GM21447 (cell line): ENCODE data around the gene PRAC1.

ENCODE experiments used
- ATAC-seq: cut with Tn5 transposase; IDR thresholded peaks from one replicate; pipeline ENCODE4 v1.9.1; 2021; ENCODE audit not compliant: unreplicated experiment

PRAC1 gene

GRCh38 chr17:48722201-48722907 lies at the start of gene PRAC1:
Gene PRAC1, minus strand, starts transcription at chr17:48722518. Its CDS starts 126 bp downstream, at chr17:48722392.
- ATAC-seq = no peak

- ATAC-seq = no peak
These were observed 48.6 kb upstream of the PRAC1 start for GRCh38 chr17:48770954-48771353.

- no peak for ATAC-seq
These were observed 46.8 kb upstream of the PRAC1 start for GRCh38 chr17:48769009-48769675.

GRCh38 chr17:48767263-48767774 lies 45.0 kb upstream of the PRAC1 start:
- no peak for ATAC-seq

- ATAC-seq = no peak
These were observed 38.8 kb upstream of the PRAC1 start for GRCh38 chr17:48761114-48761513.

- ATAC-seq = no peak
These were observed 38.1 kb upstream of the PRAC1 start for GRCh38 chr17:48760411-48760810.

GRCh38 chr17:48759288-48759687 lies 37.0 kb upstream of the PRAC1 start:
- no peak for ATAC-seq

GRCh38 chr17:48757524-48757961 lies 35.2 kb upstream of the PRAC1 start:
- no peak for ATAC-seq

- ATAC-seq = no peak
These were observed 34.5 kb upstream of the PRAC1 start for GRCh38 chr17:48756830-48757251.

- no peak for ATAC-seq
These were observed 33.0 kb upstream of the PRAC1 start for GRCh38 chr17:48755356-48755755.

- ATAC-seq = no peak
These were observed 32.4 kb upstream of the PRAC1 start for GRCh38 chr17:48754500-48755261.

- no peak for ATAC-seq
These were observed 31.6 kb upstream of the PRAC1 start for GRCh38 chr17:48753794-48754499.

- no peak for ATAC-seq
These were observed 30.3 kb upstream of the PRAC1 start for GRCh38 chr17:48752399-48753288.

- ATAC-seq = no peak
These were observed 29.5 kb upstream of the PRAC1 start for GRCh38 chr17:48751733-48752398.

GRCh38 chr17:48751172-48751571 lies 28.9 kb upstream of the PRAC1 start:
- ATAC-seq = no peak

GRCh38 chr17:48749621-48750553 lies 27.6 kb upstream of the PRAC1 start:
- no peak for ATAC-seq

GRCh38 chr17:48748718-48749566 lies 26.6 kb upstream of the PRAC1 start:
- no peak for ATAC-seq
